Measurements from ENCODE around the gene ROCK2. TPM values are rescaled to one million over a fixed set of nuclear protein-coding genes. Genes with fewer than 3 reads are reported as not detected.

Gene ROCK2
- total and polyA plus RNA-seq, 9 of the 15 experiments (the other 6 are each of a cell fraction or from before 2014, with no cell fraction given), result 4.9 to 30.6 (median 14.3) TPM

DNA sequence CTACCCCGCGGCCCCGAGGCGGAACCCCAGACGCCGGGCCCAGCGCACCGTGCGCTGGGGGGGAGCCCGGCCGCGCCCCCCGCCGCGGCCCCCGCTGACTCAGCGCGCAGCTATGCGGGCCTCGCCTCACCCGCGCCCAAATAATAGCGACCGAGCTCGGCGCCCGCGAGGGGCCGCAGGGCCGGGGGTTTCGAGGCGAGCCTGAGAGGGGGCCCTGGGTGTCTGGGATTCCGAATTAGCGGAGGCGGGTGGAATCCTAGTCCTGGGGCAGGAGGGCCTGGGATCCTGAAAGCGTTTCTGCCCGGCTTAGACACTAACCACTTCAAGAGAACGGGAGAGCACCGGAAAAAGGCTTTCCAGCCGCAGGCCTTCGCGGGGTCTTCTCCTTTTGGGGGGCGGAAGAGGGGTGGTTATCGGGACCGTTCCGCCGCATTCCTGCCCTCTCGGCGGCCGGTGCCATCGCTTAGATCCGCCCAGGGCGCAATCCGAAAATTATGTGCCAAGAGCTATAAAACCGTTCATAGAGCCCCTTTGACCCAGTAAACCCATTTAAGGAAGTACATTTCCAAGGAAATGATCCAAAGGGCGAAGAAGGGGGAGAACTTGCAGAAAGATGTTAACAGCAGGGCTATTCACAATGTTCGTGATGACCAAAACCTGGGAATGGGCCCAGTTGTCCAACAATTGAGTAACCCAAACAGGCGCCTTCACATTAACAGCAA lies 681 bp upstream of the ROCK2 start (continued):
- TF ChIP-seq POLR2AphosphoS5 (IDR thresholded peaks at IDR 0.05; ENCODE audit: control insufficient read depth, insufficient read depth, low read depth, low read length), result 0 out of 2 replicates have a peak, but pooled peaks have one; percentile 51
- TF ChIP-seq, protein P1, sequence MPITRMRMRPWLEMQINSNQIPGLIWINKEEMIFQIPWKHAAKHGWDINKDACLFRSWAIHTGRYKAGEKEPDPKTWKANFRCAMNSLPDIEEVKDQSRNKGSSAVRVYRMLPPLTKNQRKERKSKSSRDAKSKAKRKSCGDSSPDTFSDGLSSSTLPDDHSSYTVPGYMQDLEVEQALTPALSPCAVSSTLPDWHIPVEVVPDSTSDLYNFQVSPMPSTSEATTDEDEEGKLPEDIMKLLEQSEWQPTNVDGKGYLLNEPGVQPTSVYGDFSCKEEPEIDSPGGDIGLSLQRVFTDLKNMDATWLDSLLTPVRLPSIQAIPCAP (CRISPR knock-in tag; IDR thresholded peaks at IDR 0.05; ENCODE audit: borderline replicate concordance), result no peak
- TF ChIP-seq NFATC3 (IDR thresholded peaks at IDR 0.05), result no peak
- no peak for TF ChIP-seq NCOA2 (IDR thresholded peaks at IDR 0.05; ENCODE audit: partially characterized antibody in 2 of 2)
- TF ChIP-seq, protein P2, sequence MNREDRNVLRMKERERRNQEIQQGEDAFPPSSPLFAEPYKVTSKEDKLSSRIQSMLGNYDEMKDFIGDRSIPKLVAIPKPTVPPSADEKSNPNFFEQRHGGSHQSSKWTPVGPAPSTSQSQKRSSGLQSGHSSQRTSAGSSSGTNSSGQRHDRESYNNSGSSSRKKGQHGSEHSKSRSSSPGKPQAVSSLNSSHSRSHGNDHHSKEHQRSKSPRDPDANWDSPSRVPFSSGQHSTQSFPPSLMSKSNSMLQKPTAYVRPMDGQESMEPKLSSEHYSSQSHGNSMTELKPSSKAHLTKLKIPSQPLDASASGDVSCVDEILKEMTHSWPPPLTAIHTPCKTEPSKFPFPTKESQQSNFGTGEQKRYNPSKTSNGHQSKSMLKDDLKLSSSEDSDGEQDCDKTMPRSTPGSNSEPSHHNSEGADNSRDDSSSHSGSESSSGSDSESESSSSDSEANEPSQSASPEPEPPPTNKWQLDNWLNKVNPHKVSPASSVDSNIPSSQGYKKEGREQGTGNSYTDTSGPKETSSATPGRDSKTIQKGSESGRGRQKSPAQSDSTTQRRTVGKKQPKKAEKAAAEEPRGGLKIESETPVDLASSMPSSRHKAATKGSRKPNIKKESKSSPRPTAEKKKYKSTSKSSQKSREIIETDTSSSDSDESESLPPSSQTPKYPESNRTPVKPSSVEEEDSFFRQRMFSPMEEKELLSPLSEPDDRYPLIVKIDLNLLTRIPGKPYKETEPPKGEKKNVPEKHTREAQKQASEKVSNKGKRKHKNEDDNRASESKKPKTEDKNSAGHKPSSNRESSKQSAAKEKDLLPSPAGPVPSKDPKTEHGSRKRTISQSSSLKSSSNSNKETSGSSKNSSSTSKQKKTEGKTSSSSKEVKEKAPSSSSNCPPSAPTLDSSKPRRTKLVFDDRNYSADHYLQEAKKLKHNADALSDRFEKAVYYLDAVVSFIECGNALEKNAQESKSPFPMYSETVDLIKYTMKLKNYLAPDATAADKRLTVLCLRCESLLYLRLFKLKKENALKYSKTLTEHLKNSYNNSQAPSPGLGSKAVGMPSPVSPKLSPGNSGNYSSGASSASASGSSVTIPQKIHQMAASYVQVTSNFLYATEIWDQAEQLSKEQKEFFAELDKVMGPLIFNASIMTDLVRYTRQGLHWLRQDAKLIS (CRISPR knock-in tag; IDR thresholded peaks at IDR 0.05), result no peak
- TF ChIP-seq CAMTA2 (CRISPR knock-in tag; conservative IDR thresholded peaks at IDR 0.05), result no peak
- no peak for TF ChIP-seq ZNF830 (CRISPR knock-in tag; IDR thresholded peaks at IDR 0.05)
- TF ChIP-seq TCF15 (CRISPR knock-in tag; IDR thresholded peaks at IDR 0.05), result no peak
- TF ChIP-seq RB1 (IDR thresholded peaks at IDR 0.05; ENCODE audit: low read depth), result 0 out of 2 replicates have a peak, but pooled peaks have one; percentile 46
- TF ChIP-seq MYNN (IDR thresholded peaks at IDR 0.05), result no peak
- no peak for TF ChIP-seq MYNN (CRISPR knock-in tag; IDR thresholded peaks at IDR 0.05)
- peak; percentile 67 for TF ChIP-seq SMAD4 (CRISPR knock-in tag; conservative IDR thresholded peaks at IDR 0.05)
- no peak for TF ChIP-seq DACH1 (IDR thresholded peaks at IDR 0.05; ENCODE audit: partially characterized antibody)
- no peak for TF ChIP-seq HDGF (IDR thresholded peaks at IDR 0.05)
- no peak for TF ChIP-seq PRMT5 (CRISPR knock-in tag; IDR thresholded peaks at IDR 0.05)
- no peak for TF ChIP-seq SNRNP70 (optimal IDR thresholded peaks at IDR 0.05; ENCODE audit: low read depth, low read length)
- no peak for TF ChIP-seq ARHGAP35 (IDR thresholded peaks at IDR 0.05; ENCODE audit: partially characterized antibody)
- no peak for TF ChIP-seq PTTG1 (tag; IDR thresholded peaks at IDR 0.05; ENCODE audit: low read depth)
- no peak for TF ChIP-seq KDM2B (CRISPR knock-in tag; IDR thresholded peaks at IDR 0.05)
